H9 (cell line): ENCODE results near the gene DND1. TPM values are rescaled to one million over a fixed set of nuclear protein-coding genes. Genes with fewer than 3 reads are reported as not detected.

Experiments
- DNase-seq: peaks from one replicate; pipeline ENCODE4 v3.0.0-alpha.2; 2017
- H2AFZ ChIP-seq: one replicate; pipeline ENCODE4 v1.6.1; 2013; ENCODE audit warnings: mild to moderate bottlenecking, low read length, control low read depth, moderate library complexity
- H2AK5ac ChIP-seq: 2 replicates; pipeline ENCODE4 v1.6.1; 2013; ENCODE audit warnings: low read length, control low read depth, mixed read lengths; ENCODE audit not compliant: insufficient read length
- H2BK120ac ChIP-seq: one replicate; pipeline ENCODE4 v1.6.1; 2013; ENCODE audit warnings: low read depth, mild to moderate bottlenecking, low read length, control low read depth, inconsistent platforms; ENCODE audit not compliant: poor library complexity, severe bottlenecking
- H2BK12ac ChIP-seq: 2 replicates; pipeline ENCODE4 v1.6.1; 2013; ENCODE audit warnings: low read length, control low read depth, mixed read lengths, low read depth; ENCODE audit not compliant: insufficient read length
- H2BK15ac ChIP-seq: 2 replicates; pipeline ENCODE4 v1.6.1; 2013; ENCODE audit warnings: low read depth, low read length, control low read depth
- H2BK20ac ChIP-seq: one replicate; pipeline ENCODE4 v1.6.1; 2013; ENCODE audit warnings: low read depth, mild to moderate bottlenecking, low read length, control low read depth, inconsistent platforms; ENCODE audit not compliant: poor library complexity, severe bottlenecking
- H2BK5ac ChIP-seq: 2 replicates; pipeline ENCODE4 v1.6.1; 2013; ENCODE audit warnings: low read length, control low read depth, mixed read lengths; ENCODE audit not compliant: insufficient read length
- H3K14ac ChIP-seq: 2 replicates; pipeline ENCODE4 v1.6.1; 2013; ENCODE audit warnings: low read length, control low read depth; ENCODE audit not compliant: insufficient read depth
- H3K18ac ChIP-seq: 2 replicates; pipeline ENCODE4 v1.6.1; 2013; ENCODE audit warnings: low read depth, mild to moderate bottlenecking, mixed read lengths, low read length, control low read depth; ENCODE audit not compliant: insufficient read length
- H3K23ac ChIP-seq: 2 replicates; pipeline ENCODE4 v1.6.1; 2013; ENCODE audit warnings: low read length, control low read depth, mixed read lengths, low read depth; ENCODE audit not compliant: insufficient read length
- H3K23me2 ChIP-seq: 2 replicates; pipeline ENCODE4 v1.6.1; 2013; ENCODE audit warnings: low read depth, mild to moderate bottlenecking, mixed read lengths, low read length, control low read depth; ENCODE audit not compliant: insufficient read length, poor library complexity, severe bottlenecking
- H3K27ac ChIP-seq: 2 replicates; pipeline ENCODE4 v1.5.1; 2013; ENCODE audit warnings: low read length, control low read depth, mixed read lengths, low read depth; ENCODE audit not compliant: insufficient read length
- H3K27me3 ChIP-seq: 2 replicates; pipeline ENCODE4 v1.6.1; 2013; ENCODE audit warnings: low read length, control low read depth, inconsistent platforms; ENCODE audit not compliant: insufficient read depth
- H3K4ac ChIP-seq: 2 replicates; pipeline ENCODE4 v1.6.1; 2013; ENCODE audit warnings: low read depth, mild to moderate bottlenecking, control low read depth, inconsistent platforms, low read length, moderate library complexity
- H3K4me1 ChIP-seq: 2 replicates; pipeline ENCODE4 v1.6.1; 2013; ENCODE audit warnings: low read length, control low read depth, inconsistent platforms; ENCODE audit not compliant: insufficient read depth
- H3K4me2 ChIP-seq: 2 replicates; pipeline ENCODE4 v1.6.1; 2013; ENCODE audit warnings: low read length, control low read depth, mixed read lengths; ENCODE audit not compliant: insufficient read length, insufficient read depth
- H3K56ac ChIP-seq: 2 replicates; pipeline ENCODE4 v1.6.1; 2013; ENCODE audit warnings: low read depth, mild to moderate bottlenecking, mixed read lengths, low read length, control low read depth; ENCODE audit not compliant: insufficient read length
- H3K79me1 ChIP-seq: 2 replicates; pipeline ENCODE4 v1.6.1; 2013; ENCODE audit warnings: low read depth, mild to moderate bottlenecking, moderate library complexity, low read length, control low read depth, inconsistent platforms; ENCODE audit not compliant: insufficient read depth, poor library complexity, severe bottlenecking
- H3K79me2 ChIP-seq: 2 replicates; pipeline ENCODE4 v1.6.1; 2013; ENCODE audit warnings: low read length, control low read depth, inconsistent platforms; ENCODE audit not compliant: insufficient read depth
- H3K9ac ChIP-seq: 2 replicates; pipeline ENCODE4 v1.6.1; 2013; ENCODE audit warnings: low read length, control low read depth, mixed read lengths; ENCODE audit not compliant: insufficient read length; ENCODE audit errors: extremely low read depth
- H3K9me3 ChIP-seq: one replicate; pipeline ENCODE4 v1.6.1; 2013; ENCODE audit warnings: low read depth, low read length, inconsistent platforms; ENCODE audit not compliant: control insufficient read depth
- H3T11ph ChIP-seq: one replicate; pipeline ENCODE4 v1.6.1; 2013; ENCODE audit warnings: mild to moderate bottlenecking, low read length, control low read depth, inconsistent platforms
- H4K20me1 ChIP-seq: one replicate; pipeline ENCODE4 v1.6.1; 2013; ENCODE audit not compliant: control insufficient read depth, insufficient read length, insufficient read depth
- H4K5ac ChIP-seq: 2 replicates; pipeline ENCODE4 v1.6.1; 2013; ENCODE audit warnings: low read depth, mild to moderate bottlenecking, mixed read lengths, low read length, control low read depth; ENCODE audit not compliant: insufficient read length
- H4K8ac ChIP-seq: replicated peaks from 2 replicates; pipeline ENCODE4 v1.6.1; 2013; ENCODE audit warnings: low read length, control low read depth, mixed read lengths, low read depth; ENCODE audit not compliant: insufficient read length
- H4K91ac ChIP-seq: 2 replicates; pipeline ENCODE4 v1.6.1; 2013; ENCODE audit warnings: low read depth, mild to moderate bottlenecking, moderate library complexity, mixed read lengths, low read length, control low read depth; ENCODE audit not compliant: insufficient read length
- H3K27ac Mint-ChIP-seq, 3 experiments: 2 replicates in 2 of 3; 3 replicates in 1 of 3; pipeline ENCODE4 v1.8.0; 2020 to 2021; ENCODE audit warnings: mixed read lengths in 3 of 3, mild to moderate bottlenecking in 1 of 3, moderate library complexity in 1 of 3
- H3K27me3 Mint-ChIP-seq: 2 replicates; pipeline ENCODE4 v1.8.0; 2021; ENCODE audit warnings: low read depth, mild to moderate bottlenecking, moderate library complexity, mixed read lengths
- H3K36me3 Mint-ChIP-seq, 3 experiments: 2 replicates in 2 of 3; 3 replicates in 1 of 3; pipeline ENCODE4 v1.8.0; 2020 to 2021; ENCODE audit warnings: low read depth in 3 of 3, mixed read lengths in 3 of 3; ENCODE audit not compliant: insufficient read depth in 1 of 3
- H3K4me1 Mint-ChIP-seq, 2 experiments: 2 replicates each; pipeline ENCODE4 v1.8.0; 2020; ENCODE audit warnings: mixed read lengths in 2 of 2
- H3K4me3 Mint-ChIP-seq, 2 experiments: 2 replicates in 1 of 2; 3 replicates in 1 of 2; pipeline ENCODE4 v1.8.0; 2020 to 2021; ENCODE audit warnings: mild to moderate bottlenecking in 2 of 2, mixed read lengths in 2 of 2, moderate library complexity in 1 of 2
- H3K9me3 Mint-ChIP-seq, 2 experiments: 2 replicates in 1 of 2; 3 replicates in 1 of 2; pipeline ENCODE4 v1.8.0; 2020; ENCODE audit warnings: mild to moderate bottlenecking in 2 of 2, mixed read lengths in 2 of 2, moderate library complexity in 1 of 2
- WGBS: extraction: QIAGEN DNeasy Blood & Tissue Kit; methylation state at CpG from one replicate; pipeline ENCODE4 v1.1.7; 2013; ENCODE audit warnings: missing lambda C conversion rate, low lambda C conversion rate, mixed read lengths; ENCODE audit not compliant: insufficient read length; ENCODE audit errors: extremely low coverage; 5-methylcytosine and 5-hydroxymethylcytosine counted together
- total RNA-seq: library from RNA; stranded (reverse); gene quantifications from 2 replicates; pipeline ENCODE4 v1.2.1, GENCODE V29; 2021
- TF ChIP-seq, protein P1 (sequence below): fragments of 200-600 bp; sonication (generic); conservative IDR thresholded peaks from 3 replicates; pipeline ENCODE4 v1.8.0; 2021; ENCODE audit warnings: antibody characterized with exemption, mild to moderate bottlenecking

The DND1 gene
- total RNA-seq, 1 experiment from 2014 or later: 2.4 TPM

DNA sequence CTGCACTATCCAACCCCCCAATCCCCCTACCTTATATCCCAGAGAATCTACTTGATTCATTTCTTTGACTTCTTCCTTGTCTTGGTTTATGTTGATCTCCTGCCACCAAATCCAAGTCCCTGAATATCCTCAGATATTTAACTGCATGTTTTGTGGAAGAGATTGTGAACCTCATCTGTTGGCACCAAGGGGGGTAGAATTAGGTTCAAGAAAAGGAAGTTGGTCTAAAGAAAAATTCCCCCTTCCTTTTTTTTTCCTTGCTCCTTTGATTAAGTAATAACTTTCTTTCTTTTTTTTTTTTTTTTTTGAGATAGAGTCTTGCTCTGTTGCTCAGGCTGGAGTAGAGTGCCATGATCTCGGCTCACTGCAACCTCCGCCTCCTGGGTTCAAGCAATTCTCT lies 39.9 kb downstream of the DND1 start:
- WGBS: no CpG with 5 or more reads among the region's 2 CpGs
- H3K27me3 ChIP-seq: no peaks in the 10 kb centered on the region
- no peak overlapping the region for H2AFZ ChIP-seq
- H3K23ac ChIP-seq: no peak overlapping the region
- no peak overlapping the region for H2BK15ac ChIP-seq
- H3K56ac ChIP-seq: no peak overlapping the region
- H3K27ac ChIP-seq: no peak overlapping the region
- no peaks in the 10 kb centered on the region for H3K4me1 ChIP-seq
- H2BK120ac ChIP-seq: no peak overlapping the region
- no peaks in the 10 kb centered on the region for H3K79me2 ChIP-seq
- no peak overlapping the region for H2BK20ac ChIP-seq
- H3K9me3 Mint-ChIP-seq: peaks cover 20 to 25% of the 10 kb centered on the region in 2 experiments
- no peaks in the 10 kb centered on the region for H3K79me1 ChIP-seq
- H3K4me3 Mint-ChIP-seq: no peak overlapping the region
- no peak overlapping the region for H3K9ac ChIP-seq
- peaks cover 0 to 5% (median 0%) of the 10 kb centered on the region in 3 experiments; a peak in 1 of 7 replicates for H3K36me3 Mint-ChIP-seq
- H3K27ac Mint-ChIP-seq: no peak overlapping the region
- no peak overlapping the region for H3T11ph ChIP-seq
- H4K91ac ChIP-seq: no peak overlapping the region
- H3K23me2 ChIP-seq: no peaks in the 10 kb centered on the region
- H4K8ac ChIP-seq: no peak overlapping the region
- no peak overlapping the region for H4K5ac ChIP-seq
- no peak overlapping the region for H2BK5ac ChIP-seq
- no peak overlapping the region for H3K14ac ChIP-seq
- H3K27me3 Mint-ChIP-seq: peaks cover 5% of the 10 kb centered on the region
- H3K4ac ChIP-seq: no peak overlapping the region
- TF ChIP-seq, protein P1, sequence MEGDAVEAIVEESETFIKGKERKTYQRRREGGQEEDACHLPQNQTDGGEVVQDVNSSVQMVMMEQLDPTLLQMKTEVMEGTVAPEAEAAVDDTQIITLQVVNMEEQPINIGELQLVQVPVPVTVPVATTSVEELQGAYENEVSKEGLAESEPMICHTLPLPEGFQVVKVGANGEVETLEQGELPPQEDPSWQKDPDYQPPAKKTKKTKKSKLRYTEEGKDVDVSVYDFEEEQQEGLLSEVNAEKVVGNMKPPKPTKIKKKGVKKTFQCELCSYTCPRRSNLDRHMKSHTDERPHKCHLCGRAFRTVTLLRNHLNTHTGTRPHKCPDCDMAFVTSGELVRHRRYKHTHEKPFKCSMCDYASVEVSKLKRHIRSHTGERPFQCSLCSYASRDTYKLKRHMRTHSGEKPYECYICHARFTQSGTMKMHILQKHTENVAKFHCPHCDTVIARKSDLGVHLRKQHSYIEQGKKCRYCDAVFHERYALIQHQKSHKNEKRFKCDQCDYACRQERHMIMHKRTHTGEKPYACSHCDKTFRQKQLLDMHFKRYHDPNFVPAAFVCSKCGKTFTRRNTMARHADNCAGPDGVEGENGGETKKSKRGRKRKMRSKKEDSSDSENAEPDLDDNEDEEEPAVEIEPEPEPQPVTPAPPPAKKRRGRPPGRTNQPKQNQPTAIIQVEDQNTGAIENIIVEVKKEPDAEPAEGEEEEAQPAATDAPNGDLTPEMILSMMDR: no peak
- H3K4me2 ChIP-seq: no peak overlapping the region
- H3K4me1 Mint-ChIP-seq: peaks cover 8 to 9% of the 10 kb centered on the region in 2 experiments
- no peaks in the 10 kb centered on the region for H4K20me1 ChIP-seq
- H2AK5ac ChIP-seq: no peak overlapping the region
- H3K9me3 ChIP-seq: peaks cover 10% of the 10 kb centered on the region
- no peak overlapping the region for H2BK12ac ChIP-seq
- DNase-seq: no peak
- no peak overlapping the region for H3K18ac ChIP-seq
